Epithelial cell of esophagus (primary cell): ENCODE data around the gene IRX4.

Source experiments
- DNase-seq: peaks from one replicate; pipeline ENCODE4 v3.0.0; 2010; ENCODE audit warnings: low read depth
- H3K4me3 ChIP-seq: 2 replicates; pipeline ENCODE4 v1.5.1; 2011; ENCODE audit warnings: mild to moderate bottlenecking, low read length, control low read depth
- TF ChIP-seq, protein P1 (sequence below): IDR thresholded peaks from 2 replicates; pipeline ENCODE4 v1.5.1; 2011; ENCODE audit warnings: low read depth, mild to moderate bottlenecking, low read length, control low read depth, inconsistent platforms; ENCODE audit not compliant: insufficient read depth; ENCODE audit errors: missing control alignments

Gene IRX4

DNA sequence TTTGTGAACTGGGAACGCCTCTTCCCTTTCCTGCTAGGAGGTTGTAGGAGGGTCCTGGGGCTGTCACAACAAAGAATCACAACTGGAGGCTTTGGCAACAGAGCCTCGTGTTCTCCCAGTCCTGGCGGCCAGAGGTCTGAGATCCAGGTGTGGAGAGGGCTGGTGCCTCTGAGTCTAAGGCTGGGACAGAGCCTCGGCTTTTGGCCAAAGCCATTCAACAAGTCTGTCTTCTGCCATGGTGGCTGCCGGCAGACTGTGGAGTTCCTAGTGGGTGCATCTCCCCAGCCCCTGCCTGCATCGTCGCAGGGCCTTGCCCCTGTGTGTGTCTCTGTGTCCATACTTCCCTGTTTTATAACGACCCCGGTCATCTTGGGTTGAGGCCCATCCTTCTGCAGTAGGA is 9.5 kb upstream of the IRX4 start:
- TF ChIP-seq, protein P1, sequence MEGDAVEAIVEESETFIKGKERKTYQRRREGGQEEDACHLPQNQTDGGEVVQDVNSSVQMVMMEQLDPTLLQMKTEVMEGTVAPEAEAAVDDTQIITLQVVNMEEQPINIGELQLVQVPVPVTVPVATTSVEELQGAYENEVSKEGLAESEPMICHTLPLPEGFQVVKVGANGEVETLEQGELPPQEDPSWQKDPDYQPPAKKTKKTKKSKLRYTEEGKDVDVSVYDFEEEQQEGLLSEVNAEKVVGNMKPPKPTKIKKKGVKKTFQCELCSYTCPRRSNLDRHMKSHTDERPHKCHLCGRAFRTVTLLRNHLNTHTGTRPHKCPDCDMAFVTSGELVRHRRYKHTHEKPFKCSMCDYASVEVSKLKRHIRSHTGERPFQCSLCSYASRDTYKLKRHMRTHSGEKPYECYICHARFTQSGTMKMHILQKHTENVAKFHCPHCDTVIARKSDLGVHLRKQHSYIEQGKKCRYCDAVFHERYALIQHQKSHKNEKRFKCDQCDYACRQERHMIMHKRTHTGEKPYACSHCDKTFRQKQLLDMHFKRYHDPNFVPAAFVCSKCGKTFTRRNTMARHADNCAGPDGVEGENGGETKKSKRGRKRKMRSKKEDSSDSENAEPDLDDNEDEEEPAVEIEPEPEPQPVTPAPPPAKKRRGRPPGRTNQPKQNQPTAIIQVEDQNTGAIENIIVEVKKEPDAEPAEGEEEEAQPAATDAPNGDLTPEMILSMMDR = no peak
- no peak overlapping the region for H3K4me3 ChIP-seq
- no peak for DNase-seq

DNA sequence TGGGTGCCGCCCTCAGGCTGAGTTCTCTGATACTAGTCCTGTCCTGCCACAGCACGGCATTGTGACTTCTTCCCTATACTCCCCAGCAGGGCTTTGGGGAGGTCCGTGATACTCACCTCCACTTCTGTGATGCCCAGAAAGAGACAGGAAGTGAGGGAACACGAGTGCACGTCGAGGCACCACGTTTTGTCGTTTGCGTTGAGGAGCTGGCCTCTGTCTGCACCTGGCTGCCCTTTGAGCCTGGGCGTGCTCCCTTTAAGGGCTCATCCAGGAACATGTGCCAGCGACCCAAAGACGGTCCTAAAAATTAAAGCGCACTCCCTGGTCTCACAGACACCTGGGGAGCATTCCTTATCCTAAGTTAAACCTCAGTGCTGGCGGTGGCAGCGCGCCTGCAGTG is 8.7 kb upstream of the IRX4 start:
- no peak overlapping the region for H3K4me3 ChIP-seq
- TF ChIP-seq, protein P1 = no peak

DNA sequence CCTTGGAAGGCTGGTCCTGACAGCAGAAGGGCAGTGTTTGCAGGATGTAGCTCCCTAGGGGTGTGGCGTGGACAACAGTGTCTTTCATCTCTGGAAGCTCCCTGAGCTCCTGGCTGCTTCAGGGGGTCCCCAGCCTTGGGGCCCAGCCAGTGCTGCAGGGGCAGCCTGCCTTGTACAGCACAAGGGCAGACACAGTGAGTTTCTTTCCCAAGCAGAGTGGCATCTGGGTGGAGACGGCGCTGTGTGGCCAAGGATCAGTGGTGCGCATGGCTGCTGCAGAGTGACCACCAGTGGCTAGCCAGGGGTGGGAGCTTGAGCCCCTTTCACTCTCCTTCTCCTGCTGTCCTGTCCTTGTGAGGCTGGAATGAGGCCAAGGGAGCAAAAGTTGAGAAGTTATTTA is 7.6 kb upstream of the IRX4 start:
- TF ChIP-seq, protein P1 = no peak

More for the DNA sequence above, 8.7 kb upstream of the IRX4 start:
- no peak for DNase-seq

DNA sequence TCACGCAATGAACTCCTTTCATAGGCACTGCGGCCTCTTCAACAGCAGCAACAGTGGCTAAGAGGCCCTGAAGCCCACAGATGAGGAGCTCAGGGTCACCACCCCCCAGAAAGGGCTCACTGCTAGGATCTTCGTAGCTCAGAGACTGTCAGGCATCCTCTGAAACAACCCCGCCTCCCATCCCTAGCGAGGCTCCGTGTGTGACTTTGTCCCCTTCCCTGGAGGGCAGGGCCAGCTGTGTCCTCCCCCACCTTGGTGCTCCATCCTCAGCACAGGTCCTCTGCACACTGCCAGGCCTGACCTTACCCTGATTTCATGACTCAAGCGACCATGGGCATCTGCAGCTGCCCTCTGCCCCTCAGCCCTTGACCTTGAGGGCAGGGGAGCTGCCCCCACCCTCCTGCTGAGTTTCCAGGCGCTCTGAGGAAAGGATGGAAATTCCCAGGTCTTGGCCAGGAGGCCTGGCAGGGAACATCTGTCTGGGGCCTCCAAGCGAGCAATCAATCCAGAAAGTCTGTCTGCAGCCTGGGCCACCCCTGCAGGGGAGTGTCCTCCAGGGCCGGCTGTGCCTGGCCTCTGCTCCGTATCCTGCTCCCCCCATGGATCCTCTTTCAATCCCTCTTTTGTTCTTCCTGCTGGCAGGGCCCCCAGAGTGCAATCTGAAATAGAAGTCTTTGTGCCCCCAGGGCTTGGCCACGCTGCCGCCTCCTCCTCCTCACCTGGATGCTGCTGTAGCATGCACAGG is 6.8 kb upstream of the IRX4 start:
- TF ChIP-seq, protein P1 = no peak
- H3K4me3 ChIP-seq = no peak overlapping the region
- peak; percentile 6 for DNase-seq

More for the DNA sequence above, 7.6 kb upstream of the IRX4 start:
- no peak overlapping the region for H3K4me3 ChIP-seq
- no peak for DNase-seq

DNA sequence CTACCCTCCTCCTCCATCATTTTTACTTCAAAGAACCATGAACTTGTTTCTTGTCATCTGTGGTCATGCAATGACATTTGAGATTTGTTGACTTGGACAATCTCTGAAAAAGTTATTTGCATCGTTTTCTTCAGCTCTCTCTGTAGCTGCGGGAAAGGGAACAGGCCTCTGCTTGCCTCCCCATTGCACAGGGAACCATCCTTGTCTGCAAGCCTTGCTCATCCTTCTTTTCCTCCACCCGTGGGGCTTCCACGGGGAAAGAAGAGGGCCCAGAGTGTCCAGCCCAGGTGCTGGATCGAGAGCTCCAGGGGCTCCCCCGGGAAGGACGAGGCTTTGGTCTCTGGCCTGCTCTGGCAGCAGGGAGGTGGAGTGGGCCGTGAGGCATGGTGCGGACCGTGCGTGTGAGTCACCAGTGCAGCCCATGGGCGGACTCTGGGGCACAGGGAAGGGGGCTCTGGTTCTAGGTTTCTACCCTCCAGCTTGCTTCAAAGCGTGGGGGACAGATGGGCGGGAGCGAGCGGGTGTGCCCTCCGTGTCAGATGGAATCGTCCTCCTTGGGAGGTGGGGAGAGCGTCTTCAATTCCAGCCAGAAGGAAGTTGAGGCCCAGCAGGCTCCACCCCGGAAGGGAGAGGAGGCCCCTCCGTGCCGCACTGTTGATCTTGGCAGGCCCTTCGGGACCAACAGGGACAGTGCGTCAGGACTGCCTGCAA is 6.0 kb upstream of the IRX4 start:
- DNase-seq = peak; percentile 44
- TF ChIP-seq, protein P1 = no peak
- no peak overlapping the region for H3K4me3 ChIP-seq

DNA sequence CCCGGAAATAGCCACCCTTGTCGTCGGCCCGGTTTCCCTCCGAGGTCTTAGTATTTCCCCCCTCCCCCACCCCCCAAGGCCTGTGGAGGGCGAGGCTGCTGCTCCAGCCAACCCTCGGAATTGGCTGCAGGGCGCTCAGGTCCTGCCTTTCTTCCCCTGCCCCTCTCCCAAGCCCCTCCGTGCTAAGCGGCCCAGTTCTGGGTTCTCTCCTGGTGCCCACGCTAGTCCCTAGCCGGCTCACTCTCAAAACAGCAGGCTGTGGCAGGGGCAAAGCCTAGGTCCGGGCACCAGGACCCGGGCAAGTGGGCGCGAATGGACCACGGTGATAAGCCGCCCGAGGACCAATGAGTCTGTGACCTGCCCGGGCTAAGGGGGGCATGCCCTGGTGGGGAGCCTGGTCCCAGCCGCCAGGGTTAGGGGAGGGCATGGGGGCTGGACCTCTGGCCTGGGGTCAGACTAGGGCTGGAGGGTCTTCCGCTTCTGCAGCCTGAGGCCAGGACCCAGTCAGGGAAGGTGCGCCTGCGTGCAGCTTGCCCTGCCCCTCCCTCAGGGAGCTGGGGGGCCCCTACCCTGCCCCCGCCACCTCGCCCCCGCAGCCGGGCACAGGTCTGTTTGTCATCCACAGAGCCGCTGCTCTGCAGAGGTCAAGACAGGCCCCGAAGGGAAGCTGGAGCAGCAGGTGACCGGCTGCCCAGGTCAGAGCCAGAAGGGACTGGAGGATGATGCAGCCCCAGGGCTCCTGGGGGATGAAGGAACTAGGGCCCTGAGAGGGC is 5.0 kb upstream of the IRX4 start:
- peak; percentile 11 for DNase-seq
- TF ChIP-seq, protein P1 = no peak

More for the DNA sequence above, 5.0 kb upstream of the IRX4 start:
- peak overlapping the region; percentile 47 for H3K4me3 ChIP-seq
